ENCODE data around the gene ADGRE2.
"Not testable (repeated sequence)": the region's sequence is repeated elsewhere in the genome, so short reads cannot be mapped to it uniquely, and the experiment has no call there.

The ADGRE2 gene

GRCh38 chr19:14778110-14778845 is at the start of gene ADGRE2:
Gene ADGRE2 (minus strand): TSS chr19:14778560. CDS start chr19:14776756, 1,804 bp downstream.
- DNase-seq (ENCODE audit: extremely low spot score); POLR2A ChIA-PET: not testable (repeated sequence)
- CTCF ChIA-PET, result interaction anchor here (3.2 kb wide), 1 partner anchor 8 kb away, joined by 17 read pairs; no protein-coding TSS in a partner anchor

DNA sequence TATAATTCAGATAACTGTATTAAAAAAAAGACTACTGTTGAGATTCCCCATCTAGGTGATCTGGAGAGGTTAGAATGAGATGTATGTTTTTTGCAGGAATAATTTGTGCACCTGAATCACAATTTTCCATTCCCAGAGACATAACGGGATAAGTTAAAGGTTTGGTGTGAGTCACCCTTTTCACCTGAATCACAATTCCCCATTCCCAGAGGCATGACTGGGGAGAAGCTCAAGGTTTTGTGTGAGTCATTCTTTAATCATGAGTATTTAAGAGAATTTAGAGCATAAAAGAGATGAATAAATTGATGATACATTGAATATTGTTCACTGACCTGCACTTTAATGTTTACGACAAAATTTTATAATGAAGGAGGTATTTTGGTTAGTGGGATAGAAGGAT is 47.6 kb upstream of the ADGRE2 start:
- ChIA-PET POLR2A (no interaction called here), CTCF (no interaction called here)
- DNase-seq (ENCODE audit: extremely low spot score), result no peak
- no peak for TF ChIP-seq CTBP1 (IDR thresholded peaks at IDR 0.05; ENCODE audit: borderline replicate concordance)
- TF ChIP-seq NFRKB (IDR thresholded peaks at IDR 0.05), result no peak
- no peak for TF ChIP-seq TARDBP (IDR thresholded peaks at IDR 0.05)
- no peak for TF ChIP-seq HDGF (IDR thresholded peaks at IDR 0.05; ENCODE audit: borderline replicate concordance)
- no peak for TF ChIP-seq SP1 (IDR thresholded peaks at IDR 0.05)
- TF ChIP-seq L3MBTL2 (conservative IDR thresholded peaks at IDR 0.05), result no peak
- no peak for TF ChIP-seq ELF4 (IDR thresholded peaks at IDR 0.05)
- TF ChIP-seq PKNOX1 (IDR thresholded peaks at IDR 0.05), result no peak
- no peak for TF ChIP-seq BHLHE40 (IDR thresholded peaks at IDR 0.05; ENCODE audit: borderline replicate concordance)
- no peak for TF ChIP-seq FOXK2 (IDR thresholded peaks at IDR 0.05)
- TF ChIP-seq LEF1 (IDR thresholded peaks at IDR 0.05; ENCODE audit: borderline replicate concordance), result no peak
- no peak for TF ChIP-seq ZNF384 (IDR thresholded peaks at IDR 0.05)
- TF ChIP-seq FOXA1 (IDR thresholded peaks at IDR 0.05), result no peak
- TF ChIP-seq ARNT (IDR thresholded peaks at IDR 0.05), result no peak
- TF ChIP-seq SUZ12 (IDR thresholded peaks at IDR 0.05), result no peak

DNA sequence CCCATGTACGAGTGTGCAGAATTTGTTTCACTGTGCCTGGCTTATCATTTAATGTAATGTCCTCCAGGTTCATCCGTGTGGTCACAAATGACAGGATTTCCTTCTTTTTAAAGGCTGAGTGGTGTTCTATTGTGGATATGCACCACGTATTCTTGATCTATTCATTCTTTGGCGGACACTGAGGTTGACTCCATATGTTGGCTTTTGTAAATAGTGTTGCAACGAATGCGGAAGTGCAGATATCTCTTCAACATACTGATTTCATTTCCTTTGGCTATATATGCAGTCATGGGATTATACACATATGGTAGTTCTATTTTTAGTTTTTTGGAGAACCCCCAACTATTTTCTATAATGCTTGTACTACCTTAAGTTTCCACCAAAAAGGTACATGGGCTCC is 43.6 kb upstream of the ADGRE2 start:
- CTCF ChIA-PET, result no interaction called here
- no peak for TF ChIP-seq TARDBP (IDR thresholded peaks at IDR 0.05)
- TF ChIP-seq BHLHE40 (IDR thresholded peaks at IDR 0.05; ENCODE audit: borderline replicate concordance), result no peak
- TF ChIP-seq FOXK2 (IDR thresholded peaks at IDR 0.05), result no peak
- TF ChIP-seq ARNT (IDR thresholded peaks at IDR 0.05), result no peak
- no peak for TF ChIP-seq ELF4 (IDR thresholded peaks at IDR 0.05)
- no peak for TF ChIP-seq HDGF (IDR thresholded peaks at IDR 0.05; ENCODE audit: borderline replicate concordance)
- TF ChIP-seq ZNF384 (IDR thresholded peaks at IDR 0.05), result no peak
- TF ChIP-seq CTBP1 (IDR thresholded peaks at IDR 0.05; ENCODE audit: borderline replicate concordance), result no peak
- TF ChIP-seq LEF1 (IDR thresholded peaks at IDR 0.05; ENCODE audit: borderline replicate concordance), result no peak
- TF ChIP-seq SUZ12 (IDR thresholded peaks at IDR 0.05), result no peak
- no peak for TF ChIP-seq SP1 (IDR thresholded peaks at IDR 0.05)
- no peak for TF ChIP-seq NFRKB (IDR thresholded peaks at IDR 0.05)
- no peak for TF ChIP-seq L3MBTL2 (conservative IDR thresholded peaks at IDR 0.05)
- TF ChIP-seq FOXM1 (IDR thresholded peaks at IDR 0.05; ENCODE audit: borderline replicate concordance), result no peak
- TF ChIP-seq FOXA1 (IDR thresholded peaks at IDR 0.05), result no peak
- TF ChIP-seq PKNOX1 (IDR thresholded peaks at IDR 0.05), result no peak
- POLR2A ChIA-PET, result no interaction called here
- DNase-seq (ENCODE audit: extremely low spot score), result no peak

GRCh38 chr19:14818588-14818987 is 40.2 kb upstream of the ADGRE2 start:
- DNase-seq (ENCODE audit: extremely low spot score), result no peak
- ChIA-PET CTCF (no interaction called here), POLR2A (no interaction called here)
- TF ChIP-seq HDGF (IDR thresholded peaks at IDR 0.05; ENCODE audit: borderline replicate concordance), result no peak
- TF ChIP-seq LEF1 (IDR thresholded peaks at IDR 0.05; ENCODE audit: borderline replicate concordance), result no peak
- TF ChIP-seq SP1 (IDR thresholded peaks at IDR 0.05), result no peak
- no peak for TF ChIP-seq BHLHE40 (IDR thresholded peaks at IDR 0.05; ENCODE audit: borderline replicate concordance)
- no peak for TF ChIP-seq ELF4 (IDR thresholded peaks at IDR 0.05)
- TF ChIP-seq ARNT (IDR thresholded peaks at IDR 0.05), result no peak
- no peak for TF ChIP-seq CTBP1 (IDR thresholded peaks at IDR 0.05; ENCODE audit: borderline replicate concordance)
- TF ChIP-seq FOXK2 (IDR thresholded peaks at IDR 0.05), result no peak

DNA sequence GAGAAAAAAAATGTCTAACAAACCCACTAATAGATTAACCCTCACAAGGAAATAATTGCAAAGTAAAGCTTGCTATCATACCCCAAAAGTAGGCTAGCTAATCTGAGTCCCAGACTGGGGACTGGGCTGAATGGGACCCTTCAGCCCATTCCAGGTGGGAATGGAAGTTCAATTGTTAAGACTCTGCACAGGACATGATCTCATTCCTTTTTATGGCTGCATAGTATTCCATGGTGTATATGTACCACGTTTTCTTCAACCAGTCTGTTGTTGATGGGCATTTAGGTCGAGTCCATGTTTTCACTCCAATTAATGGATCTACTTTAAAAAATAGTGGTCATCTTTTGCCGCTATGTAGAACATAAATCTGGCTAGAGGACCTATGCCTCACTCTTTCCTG is 38.7 kb upstream of the ADGRE2 start:
- DNase-seq (ENCODE audit: extremely low spot score), result no peak
- TF ChIP-seq TARDBP (IDR thresholded peaks at IDR 0.05) (no peak), FOXA1 (IDR thresholded peaks at IDR 0.05) (no peak), ZNF384 (IDR thresholded peaks at IDR 0.05) (no peak), LEF1 (IDR thresholded peaks at IDR 0.05; ENCODE audit: borderline replicate concordance) (no peak), NFRKB (IDR thresholded peaks at IDR 0.05) (no peak), BHLHE40 (IDR thresholded peaks at IDR 0.05; ENCODE audit: borderline replicate concordance) (no peak), PKNOX1 (IDR thresholded peaks at IDR 0.05) (no peak), FOXK2 (IDR thresholded peaks at IDR 0.05) (no peak), ELF4 (IDR thresholded peaks at IDR 0.05) (no peak), HDGF (IDR thresholded peaks at IDR 0.05; ENCODE audit: borderline replicate concordance) (no peak), ARNT (IDR thresholded peaks at IDR 0.05) (no peak), FOXM1 (IDR thresholded peaks at IDR 0.05; ENCODE audit: borderline replicate concordance) (no peak), SP1 (IDR thresholded peaks at IDR 0.05) (no peak), L3MBTL2 (conservative IDR thresholded peaks at IDR 0.05) (no peak), SUZ12 (IDR thresholded peaks at IDR 0.05) (no peak)
- ChIA-PET CTCF (no interaction called here), POLR2A (no interaction called here)

DNA sequence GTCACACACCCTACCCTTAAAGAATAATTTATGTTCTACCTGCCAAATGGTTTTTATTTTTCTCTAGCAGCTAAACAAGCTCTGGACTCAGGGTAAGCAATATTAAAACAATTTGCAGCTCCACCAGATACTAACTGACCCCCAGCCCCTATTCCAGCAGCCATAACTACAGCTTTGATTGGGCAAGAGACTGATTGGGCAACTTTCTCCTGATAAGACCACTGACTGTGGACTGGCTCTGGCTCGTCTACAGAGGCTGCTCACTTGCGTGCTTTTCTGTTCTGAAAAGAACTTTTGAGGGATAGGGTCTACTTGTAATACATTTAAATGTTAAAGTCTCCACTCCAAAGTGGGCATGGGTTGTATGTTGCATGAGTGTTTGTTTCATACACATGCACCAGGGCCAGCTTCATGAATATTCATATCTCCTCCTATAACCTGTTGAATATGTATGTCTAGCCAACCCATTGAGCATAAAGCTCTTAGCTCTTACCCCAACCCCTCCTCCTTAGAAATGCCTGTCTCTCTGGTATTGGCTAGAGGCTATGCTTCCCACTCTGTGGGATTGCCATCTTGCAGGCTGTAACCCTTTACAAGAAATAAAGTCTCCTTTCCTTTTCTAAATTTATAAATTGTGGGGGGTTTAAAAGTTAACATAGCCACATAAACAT is 36.8 kb upstream of the ADGRE2 start:
- CTCF ChIA-PET, result no interaction called here
- POLR2A ChIA-PET, result no interaction called here
- no peak for DNase-seq (ENCODE audit: extremely low spot score)
- TF ChIP-seq PKNOX1 (IDR thresholded peaks at IDR 0.05), result no peak
- no peak for TF ChIP-seq ELF4 (IDR thresholded peaks at IDR 0.05)
- no peak for TF ChIP-seq HDGF (IDR thresholded peaks at IDR 0.05; ENCODE audit: borderline replicate concordance)
- TF ChIP-seq CTBP1 (IDR thresholded peaks at IDR 0.05; ENCODE audit: borderline replicate concordance), result no peak
- TF ChIP-seq L3MBTL2 (conservative IDR thresholded peaks at IDR 0.05), result no peak
- TF ChIP-seq TARDBP (IDR thresholded peaks at IDR 0.05), result no peak
- no peak for TF ChIP-seq FOXM1 (IDR thresholded peaks at IDR 0.05; ENCODE audit: borderline replicate concordance)
- no peak for TF ChIP-seq SUZ12 (IDR thresholded peaks at IDR 0.05)
- TF ChIP-seq FOXK2 (IDR thresholded peaks at IDR 0.05), result no peak
- no peak for TF ChIP-seq NFRKB (IDR thresholded peaks at IDR 0.05)
- no peak for TF ChIP-seq ZNF384 (IDR thresholded peaks at IDR 0.05)
- no peak for TF ChIP-seq LEF1 (IDR thresholded peaks at IDR 0.05; ENCODE audit: borderline replicate concordance)
- no peak for TF ChIP-seq ARNT (IDR thresholded peaks at IDR 0.05)
- TF ChIP-seq FOXA1 (IDR thresholded peaks at IDR 0.05), result no peak
- TF ChIP-seq SP1 (IDR thresholded peaks at IDR 0.05), result no peak
- TF ChIP-seq BHLHE40 (IDR thresholded peaks at IDR 0.05; ENCODE audit: borderline replicate concordance), result no peak

Data from HEK293T (cell line).